GM18873 (cell line): ENCODE data around the gene ZNF800.
"Not testable (repeated sequence)": the region's sequence is repeated elsewhere in the genome, so short reads cannot be mapped to it uniquely, and the experiment has no call there.

Experiments
- ATAC-seq: cut with Tn5 transposase; IDR thresholded peaks from one replicate; pipeline ENCODE4 v1.9.1; 2021; ENCODE audit warnings: mild to moderate bottlenecking, moderate library complexity, moderate number of reproducible peaks; ENCODE audit not compliant: unreplicated experiment, low FRiP score

The ZNF800 gene, protein sequence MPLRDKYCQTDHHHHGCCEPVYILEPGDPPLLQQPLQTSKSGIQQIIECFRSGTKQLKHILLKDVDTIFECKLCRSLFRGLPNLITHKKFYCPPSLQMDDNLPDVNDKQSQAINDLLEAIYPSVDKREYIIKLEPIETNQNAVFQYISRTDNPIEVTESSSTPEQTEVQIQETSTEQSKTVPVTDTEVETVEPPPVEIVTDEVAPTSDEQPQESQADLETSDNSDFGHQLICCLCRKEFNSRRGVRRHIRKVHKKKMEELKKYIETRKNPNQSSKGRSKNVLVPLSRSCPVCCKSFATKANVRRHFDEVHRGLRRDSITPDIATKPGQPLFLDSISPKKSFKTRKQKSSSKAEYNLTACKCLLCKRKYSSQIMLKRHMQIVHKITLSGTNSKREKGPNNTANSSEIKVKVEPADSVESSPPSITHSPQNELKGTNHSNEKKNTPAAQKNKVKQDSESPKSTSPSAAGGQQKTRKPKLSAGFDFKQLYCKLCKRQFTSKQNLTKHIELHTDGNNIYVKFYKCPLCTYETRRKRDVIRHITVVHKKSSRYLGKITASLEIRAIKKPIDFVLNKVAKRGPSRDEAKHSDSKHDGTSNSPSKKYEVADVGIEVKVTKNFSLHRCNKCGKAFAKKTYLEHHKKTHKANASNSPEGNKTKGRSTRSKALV

DNA sequence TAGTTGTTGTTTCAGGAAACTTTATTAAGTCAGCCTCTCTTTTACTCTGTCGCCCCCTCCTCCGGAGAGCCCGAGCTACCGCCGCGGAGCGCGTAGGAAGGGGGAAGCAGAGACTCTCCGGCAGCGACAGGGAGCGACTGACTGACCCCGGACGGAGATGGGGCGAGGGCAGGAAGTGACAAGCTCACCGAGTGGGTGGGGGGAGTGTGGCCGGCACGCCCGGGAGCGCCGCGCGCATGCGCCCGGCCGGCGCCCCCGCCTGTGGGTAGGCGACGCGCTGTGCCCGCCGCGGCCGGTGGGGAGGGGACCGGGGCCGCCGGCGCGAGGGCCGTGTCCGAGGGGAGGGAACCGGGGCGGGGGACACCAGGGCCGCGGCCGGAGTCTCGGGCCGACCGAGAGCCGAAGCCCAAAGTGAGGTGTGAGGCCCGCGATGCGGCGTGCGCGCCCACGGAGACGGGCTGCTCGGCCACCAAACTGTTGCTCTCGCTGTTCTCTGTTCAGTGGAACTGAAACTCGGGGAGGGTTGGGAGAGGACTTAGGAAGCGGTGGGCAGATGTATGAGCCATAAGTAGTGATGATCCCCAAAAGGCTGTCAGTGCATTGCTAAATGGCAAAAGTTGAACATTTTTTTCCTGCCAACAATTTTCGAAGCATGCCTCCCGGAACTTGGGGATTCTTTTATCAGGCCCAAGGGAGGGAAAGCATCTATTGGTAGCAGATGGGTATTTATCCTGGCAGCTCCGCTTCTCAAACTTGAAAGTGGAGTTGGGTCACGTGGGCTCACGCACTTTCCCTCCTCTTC, at the start of gene ZNF800:
ZNF800 (minus strand) TSS at position 143 of the 802 bp plus-strand sequence. CDS start 1,151 bp downstream, outside the sequence.
- peak; percentile 86 for ATAC-seq

DNA sequence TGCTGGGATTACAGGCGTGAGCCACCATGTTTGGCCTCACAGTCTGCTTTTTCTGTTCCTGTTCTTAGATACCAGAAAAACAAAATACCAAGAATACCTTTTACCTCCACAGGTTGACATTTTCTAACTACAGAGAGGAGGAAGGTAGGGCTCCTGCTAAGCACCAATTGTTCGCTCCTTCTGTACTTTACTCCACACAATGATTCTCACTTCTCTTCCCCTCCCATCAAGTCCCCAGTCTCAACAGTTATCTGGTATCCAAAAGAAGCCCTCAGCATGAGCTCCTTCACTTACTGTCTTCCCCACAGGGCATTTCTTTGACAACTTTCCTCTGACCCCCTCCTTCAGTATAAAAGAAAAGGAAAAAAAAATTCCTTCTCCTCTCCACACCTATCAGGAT, 47.7 kb upstream of the ZNF800 start:
- ATAC-seq, result no peak

DNA sequence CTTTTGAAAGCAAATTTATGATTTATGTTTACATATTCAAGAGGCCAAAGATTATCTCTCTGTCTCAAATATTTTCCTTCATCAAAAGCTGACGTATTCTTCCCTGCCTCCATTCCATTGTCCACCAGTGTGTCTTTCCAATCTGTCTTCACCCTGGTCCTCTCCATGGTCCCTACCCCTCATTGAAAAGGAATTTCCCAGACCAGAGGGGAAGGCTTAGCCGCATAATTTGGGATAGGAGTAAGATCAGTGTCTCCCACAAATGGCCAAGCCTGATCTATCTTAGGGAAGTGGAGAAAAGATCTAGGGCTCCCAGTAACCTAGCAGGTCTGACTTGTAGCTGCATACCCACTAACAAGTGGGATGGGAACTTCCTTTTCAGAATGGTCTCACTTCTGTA, 46.3 kb upstream of the ZNF800 start:
- no peak for ATAC-seq

DNA sequence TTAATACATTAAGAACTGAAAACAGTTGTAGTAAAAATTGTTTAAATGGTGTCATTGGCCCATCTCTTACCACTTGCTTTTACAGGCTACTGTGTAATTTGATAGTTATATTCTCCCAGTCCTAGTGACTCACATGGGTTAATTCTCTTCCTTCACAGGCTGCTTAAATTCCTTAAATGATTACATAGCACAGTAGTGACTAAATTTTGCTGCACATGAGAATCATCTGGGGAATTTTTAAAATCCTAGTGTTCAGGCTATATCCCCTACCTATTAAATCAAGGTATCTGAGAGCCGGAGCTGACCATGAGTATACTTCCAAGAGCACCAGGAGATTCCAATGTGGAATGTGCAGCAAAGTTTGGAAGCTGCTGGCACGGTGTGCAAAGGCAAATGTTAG, 45.3 kb upstream of the ZNF800 start:
- ATAC-seq, result no peak

DNA sequence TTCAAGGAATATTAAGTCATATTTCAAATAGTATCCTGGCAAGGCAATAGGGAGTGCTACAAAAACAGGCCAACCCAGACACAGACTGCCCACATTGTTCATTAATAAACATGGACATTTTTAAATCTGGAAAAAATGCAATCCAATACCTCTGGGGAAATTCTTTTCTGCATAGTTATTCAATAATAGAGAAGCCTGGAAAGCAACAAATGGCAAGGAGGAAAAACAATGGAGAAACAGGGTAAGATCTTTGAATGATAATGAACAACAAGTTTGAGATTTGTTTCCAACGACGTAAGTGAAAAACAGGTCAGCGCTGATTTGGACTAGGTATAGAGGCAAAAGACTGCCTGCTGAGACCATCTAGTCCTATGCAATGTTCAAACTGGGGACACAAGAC, 44.7 kb upstream of the ZNF800 start:
- ATAC-seq, result no peak

DNA sequence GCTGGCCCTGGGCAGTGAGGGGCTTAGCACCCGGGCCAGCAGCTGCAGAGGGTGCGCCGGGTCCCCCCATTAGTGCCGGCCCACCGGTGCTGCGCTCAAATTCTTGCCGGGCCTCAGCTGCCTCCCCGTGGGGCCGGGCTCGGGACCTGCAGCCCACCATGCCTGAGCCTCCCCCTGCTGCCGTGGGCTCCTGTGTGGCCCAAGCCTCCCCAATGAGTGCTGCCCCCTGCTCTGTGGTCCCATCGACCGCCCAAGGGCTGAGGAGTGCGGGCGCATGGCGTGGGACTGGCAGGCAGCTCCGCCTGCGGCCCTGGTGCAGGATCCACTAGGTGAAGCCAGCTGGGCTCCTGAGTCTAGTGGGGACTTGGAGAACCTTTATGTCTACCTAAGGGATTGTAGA, 36.8 kb upstream of the ZNF800 start:
- not testable (repeated sequence) for ATAC-seq

DNA sequence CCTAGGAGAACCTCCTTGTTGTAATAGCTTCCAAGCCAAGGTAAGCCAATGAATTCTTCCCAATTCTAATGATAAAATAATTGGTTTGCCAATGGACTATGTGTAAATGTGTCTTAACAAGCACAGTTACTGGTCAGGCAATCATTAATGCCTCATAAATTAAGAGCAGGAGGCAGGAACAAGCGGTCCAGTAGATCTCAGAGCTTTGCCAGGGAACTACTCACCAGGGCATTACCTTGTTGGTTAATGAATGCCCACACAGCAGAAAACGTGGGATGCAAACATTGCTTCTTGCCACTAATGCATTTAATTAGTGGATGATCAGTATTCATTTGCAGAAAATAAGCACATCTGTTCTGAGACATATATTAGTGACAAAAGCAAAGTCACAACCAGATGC, 26.7 kb upstream of the ZNF800 start:
- no peak for ATAC-seq

DNA sequence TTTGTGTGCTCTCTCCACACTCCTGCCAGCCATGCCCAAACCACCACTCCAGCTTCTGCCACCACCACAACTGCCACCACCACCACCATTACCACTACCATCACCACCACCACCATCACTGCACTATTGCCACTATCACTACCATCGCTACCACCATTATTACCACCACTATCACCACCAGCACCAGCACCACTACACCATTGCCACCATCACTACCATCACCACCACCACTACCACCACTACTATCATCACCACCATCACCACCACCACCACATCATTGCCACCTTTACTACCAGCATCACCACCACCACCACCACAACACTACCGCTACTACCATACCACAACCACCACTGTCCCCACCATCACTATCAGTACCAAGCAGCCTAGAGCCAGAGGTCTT, 26.0 kb upstream of the ZNF800 start:
- no peak for ATAC-seq

DNA sequence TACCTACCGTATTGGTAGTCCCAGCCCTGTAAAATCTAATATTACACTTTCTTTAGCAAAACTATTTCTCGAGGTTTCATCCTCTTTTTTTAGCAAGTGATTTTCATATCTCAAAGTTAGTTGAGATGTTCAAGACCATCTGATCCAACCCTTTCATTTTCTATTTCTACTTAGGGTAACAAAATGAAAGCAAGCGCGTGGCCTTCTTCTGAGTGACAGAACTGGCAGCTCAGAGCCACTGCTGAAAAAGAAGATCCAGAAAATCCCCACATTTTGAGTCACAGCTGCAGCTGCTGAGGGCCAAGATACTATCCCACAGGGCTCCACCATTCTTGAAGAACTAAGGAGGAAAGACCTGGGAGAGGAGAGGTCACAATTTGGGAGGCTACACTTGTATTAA, 24.8 kb upstream of the ZNF800 start:
- ATAC-seq, result peak; percentile 87

DNA sequence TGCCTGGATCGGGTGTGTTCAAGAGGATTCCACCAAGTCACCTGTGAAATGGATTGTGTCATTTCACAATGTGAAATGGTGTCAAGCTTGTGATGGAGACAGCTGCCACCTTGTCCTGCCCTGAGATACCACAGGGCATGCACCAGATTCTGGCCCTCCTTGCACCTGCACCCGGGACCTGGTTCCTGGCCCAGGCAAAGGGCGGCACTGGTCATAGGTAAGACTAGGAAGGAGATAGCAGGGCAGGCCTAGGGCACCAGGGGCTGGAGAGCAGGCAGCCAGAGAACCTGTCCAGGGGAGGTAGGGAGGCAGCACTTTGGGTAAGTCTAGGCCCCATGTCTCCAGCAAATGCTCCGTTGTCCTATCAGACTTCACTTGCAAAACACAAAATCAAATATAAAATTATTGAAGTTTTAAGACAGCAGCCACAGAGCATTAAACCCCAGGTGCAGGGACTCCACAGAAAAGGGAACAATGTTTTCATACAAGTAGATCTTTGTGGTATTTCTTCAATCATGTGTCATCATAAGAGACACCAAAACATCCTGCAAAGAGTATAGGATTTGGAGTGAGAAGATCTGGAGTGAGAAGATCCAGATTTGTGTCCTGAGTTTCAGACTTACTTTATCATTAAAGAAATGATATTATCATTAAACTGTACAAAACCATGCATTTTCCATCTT, 22.7 kb upstream of the ZNF800 start:
- no peak for ATAC-seq

DNA sequence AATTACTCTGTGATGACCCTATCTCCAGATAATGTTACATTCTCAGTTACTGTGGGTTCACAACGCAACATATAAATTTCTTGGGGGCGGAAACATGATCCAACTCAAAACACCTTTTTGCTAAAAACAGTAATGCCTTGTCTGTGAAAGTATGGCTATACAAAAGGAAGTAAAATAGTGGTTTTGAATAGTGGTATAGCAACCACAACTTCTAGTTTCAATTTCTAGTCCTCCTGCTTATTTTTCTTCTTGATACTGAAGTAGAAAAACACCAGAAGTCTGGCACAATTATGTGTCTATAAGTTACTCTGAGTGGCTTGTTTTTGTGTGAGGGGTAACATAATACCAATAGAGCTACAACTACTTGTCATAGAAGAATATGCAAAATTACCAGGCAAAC, 21.5 kb upstream of the ZNF800 start:
- ATAC-seq, result no peak

DNA sequence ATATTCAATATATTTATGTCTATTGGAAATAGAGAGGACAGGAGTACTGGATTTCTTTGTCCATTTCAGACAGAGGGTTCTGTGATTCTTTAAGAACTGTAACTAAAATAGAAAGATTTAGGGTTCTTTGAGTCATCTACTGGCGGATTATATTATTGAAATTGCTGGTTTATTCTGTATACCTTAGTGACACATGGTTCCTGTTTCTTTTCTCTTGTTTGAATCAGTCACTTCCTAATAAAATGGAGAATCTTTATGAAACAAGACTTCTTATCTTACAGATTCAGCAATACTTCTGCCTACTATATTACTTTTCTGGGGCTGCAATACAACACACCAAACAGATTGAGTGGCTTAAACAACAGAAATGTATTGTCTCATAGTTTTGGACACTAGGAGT, 20.8 kb upstream of the ZNF800 start:
- ATAC-seq, result no peak

DNA sequence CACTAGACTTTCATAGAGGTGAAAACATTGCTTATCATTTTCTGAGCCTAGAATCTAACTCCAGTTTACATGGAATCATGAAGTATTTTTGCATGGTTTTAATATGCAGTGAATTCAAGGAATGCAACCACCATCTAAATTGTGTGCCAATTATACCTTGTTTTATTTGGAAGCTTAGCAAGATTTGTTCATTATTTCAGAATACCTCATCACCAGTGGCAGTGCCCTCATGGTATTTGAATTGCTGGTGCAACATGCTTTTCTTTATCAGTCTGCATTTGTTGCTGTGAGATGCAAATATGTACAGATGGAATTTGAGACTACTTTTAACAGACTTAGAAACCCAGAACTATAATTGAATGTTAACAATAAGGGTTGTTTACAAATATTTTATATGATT, 18.7 kb upstream of the ZNF800 start:
- ATAC-seq, result no peak

DNA sequence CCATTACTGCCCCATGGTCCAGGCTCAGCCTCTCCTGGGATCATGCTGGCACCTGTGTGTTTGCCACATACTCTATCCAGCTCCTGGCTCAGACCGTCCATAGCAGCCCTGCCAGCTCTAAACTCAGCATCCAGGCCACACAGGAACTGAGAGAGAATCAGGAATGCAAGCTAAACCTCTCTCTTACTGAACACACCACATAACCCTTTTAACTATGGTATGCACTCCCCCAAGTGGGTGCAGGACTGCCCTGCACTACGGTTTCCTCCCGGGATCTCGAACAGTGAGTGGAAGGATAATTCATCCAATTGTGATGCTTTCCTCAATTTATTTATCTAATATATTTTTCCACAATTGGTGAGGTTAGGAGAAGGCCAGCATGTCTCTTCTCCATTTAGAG, 17.1 kb upstream of the ZNF800 start:
- no peak for ATAC-seq

DNA sequence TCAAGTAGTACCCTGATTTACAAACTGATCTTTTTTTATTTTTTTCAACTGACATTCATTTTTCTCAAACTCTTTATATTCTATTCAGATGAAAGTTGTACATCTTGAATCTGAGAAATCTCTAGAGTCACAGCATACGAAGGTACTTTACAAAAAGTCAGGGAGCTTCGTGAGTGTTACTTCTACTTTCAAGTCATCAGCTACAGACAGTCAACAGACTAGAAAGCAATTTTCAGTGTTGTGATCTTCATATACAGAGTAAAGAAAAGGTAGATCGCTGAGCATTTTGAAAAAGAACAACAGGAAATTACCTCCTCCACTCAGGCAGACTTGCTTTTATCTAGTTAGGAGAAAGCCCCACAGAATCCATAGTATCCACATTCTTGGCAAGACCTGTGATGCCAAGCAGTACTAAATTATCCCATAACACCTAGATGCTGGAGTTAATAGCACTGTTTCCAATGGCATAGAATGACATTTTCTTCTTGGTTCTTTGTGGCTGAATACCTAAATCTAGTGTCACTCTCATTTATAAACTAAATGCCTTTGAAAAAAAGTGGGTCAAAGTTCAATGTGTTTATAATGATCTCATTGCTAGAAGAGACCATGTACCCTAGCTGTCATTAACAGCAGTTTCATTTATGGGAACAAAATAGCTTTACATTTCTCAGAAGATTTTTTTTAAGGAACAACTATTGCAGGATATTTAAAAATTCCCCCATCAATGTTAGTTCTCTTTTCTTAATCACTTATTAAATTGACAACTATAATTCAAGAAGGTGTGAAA, 12.0 kb upstream of the ZNF800 start:
- ATAC-seq, result no peak

DNA sequence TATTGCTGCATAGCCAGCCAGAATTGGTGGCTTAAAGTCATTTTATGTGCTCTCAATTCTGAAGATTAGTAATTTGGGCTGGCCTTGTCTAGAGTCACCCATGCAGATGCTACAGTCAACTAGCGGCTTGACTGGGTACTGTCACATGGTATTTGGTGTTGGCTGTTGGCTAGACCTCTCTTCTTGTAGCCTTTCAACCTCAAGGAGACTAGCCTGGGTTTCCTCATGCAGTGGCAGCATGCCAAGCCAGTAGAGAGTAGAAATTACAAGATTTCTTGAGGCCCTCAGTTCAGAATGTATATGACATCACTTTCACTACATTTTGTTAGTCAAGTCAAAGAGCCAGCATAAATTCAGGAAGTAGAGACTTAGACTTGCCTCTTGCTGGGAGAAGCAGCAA, 3.7 kb upstream of the ZNF800 start:
- no peak for ATAC-seq

DNA sequence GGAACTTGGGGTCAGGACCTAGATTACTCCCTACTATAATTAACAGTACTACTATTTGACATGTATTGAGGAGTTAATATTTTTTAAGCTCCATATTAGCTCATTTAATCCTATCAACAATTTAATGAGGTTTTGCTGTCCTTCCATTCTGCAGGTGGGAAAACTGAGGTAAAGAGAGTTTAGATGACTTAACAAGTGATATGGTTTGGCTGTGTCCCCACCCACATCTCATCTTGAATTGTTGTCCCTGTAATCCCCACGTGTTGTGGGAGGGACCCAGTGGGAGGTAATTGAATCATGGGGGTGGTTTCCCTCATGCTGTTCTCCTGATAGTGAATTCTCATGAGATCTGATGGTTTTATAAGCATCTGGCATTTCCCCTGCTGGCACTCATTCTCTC, 2.6 kb upstream of the ZNF800 start:
- ATAC-seq, result not testable (repeated sequence)

DNA sequence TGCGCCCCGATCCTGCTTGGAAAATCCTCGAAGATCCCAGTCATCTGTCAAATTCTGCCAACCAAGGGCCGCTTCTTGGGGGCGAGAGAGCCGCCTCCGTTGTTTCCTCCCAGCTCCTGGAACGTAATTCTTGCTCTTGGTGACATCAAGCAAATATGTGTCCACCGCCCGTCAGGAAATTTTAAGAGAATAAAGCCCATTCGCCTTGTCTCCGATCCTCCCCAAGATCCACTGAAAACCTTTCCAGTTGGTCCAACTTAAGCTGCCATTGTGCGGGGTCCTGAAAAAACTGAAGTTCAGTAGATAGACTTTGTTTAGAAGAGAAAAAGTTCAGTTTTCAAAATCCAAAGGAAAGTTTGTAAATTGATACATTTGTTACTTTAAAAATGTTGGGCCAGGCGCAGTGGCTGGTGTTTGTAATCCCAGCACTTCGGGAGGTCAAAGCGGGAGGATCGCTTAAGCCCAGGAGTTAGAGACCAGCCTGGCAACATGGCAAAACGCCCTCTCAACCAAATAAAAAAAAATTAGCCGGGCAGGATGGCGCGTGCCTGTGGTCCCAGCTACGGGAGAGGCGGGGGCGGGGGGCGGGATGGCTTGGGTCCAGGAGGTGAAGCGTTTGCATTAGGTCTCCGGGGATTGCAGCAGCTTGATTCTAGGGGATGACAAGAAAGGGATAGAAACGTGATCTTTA, 1.0 kb upstream of the ZNF800 start:
- ATAC-seq, result no peak

DNA sequence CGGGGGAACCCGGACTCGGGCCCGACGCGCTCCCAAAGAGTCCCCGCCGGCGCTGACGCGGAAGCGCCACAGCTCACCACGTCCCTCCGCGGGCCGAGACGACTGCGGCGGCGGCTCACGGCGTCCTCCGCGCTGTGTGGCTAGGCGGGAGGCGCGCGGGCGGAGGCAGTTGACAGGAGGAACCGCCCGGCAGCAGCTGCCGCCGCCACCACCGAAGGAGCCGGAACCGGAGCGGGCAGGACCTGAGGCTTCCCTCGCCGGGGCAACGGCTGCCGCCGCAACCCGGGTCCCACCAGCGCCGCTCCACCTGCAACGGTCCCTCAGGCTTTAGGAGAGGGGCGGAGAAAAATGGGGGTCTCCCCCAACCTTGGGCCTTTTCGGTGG, 334 bp downstream of the ZNF800 start:
- ATAC-seq, result peak; percentile 34
